Naive thymus-derived CD8-positive, alpha-beta T cell (primary cell): ENCODE results near the gene ALDH7A1. TPM values are rescaled to one million over a fixed set of nuclear protein-coding genes. Genes with fewer than 3 reads are reported as not detected.
A peak's percentile ranks its signal among the peaks of the same experiment; 100 is the strongest.
"Not testable (repeated sequence)": the region's sequence is repeated elsewhere in the genome, so short reads cannot be mapped to it uniquely, and the experiment has no call there.

ENCODE experiments used
- ATAC-seq, 2 donors: fragments of 150-1000 bp; cut with Tn5 transposase in 1 of 2; sonication (Bioruptor Pico), chemical (Tn5 transposase) in 1 of 2; 1 replicate in 1 of 2; 2 replicates in 1 of 2; pipeline ENCODE4 v1.10.0; 2021; ENCODE audit warnings: mild to moderate bottlenecking in 2 of 2, moderate library complexity in 2 of 2
- POLR2A ChIA-PET: fragments of 350-600 bp; sonication (Branson Sonifier 250); formaldehyde crosslinking; loops from one replicate; lab custom pipeline; 2021; ENCODE audit warnings: antibody characterized with exemption; lab: Charles Lee
- DNase-seq, 10 donors: peaks; one replicate each; pipeline versions ENCODE4 v3.0.0 to v3.0.0-alpha.2; 2020 to 2022
- H3K27ac Mint-ChIP-seq, 10 donors: one replicate each; pipeline ENCODE4 v1.8.0; 2020 to 2022; ENCODE audit warnings: mild to moderate bottlenecking in 10 of 10, mixed read lengths in 10 of 10, moderate library complexity in 4 of 10, inconsistent platforms in 1 of 10
- H3K27me3 Mint-ChIP-seq, 5 donors: one replicate each; pipeline ENCODE4 v1.8.0; 2021 to 2022; ENCODE audit warnings: mixed read lengths in 5 of 5
- H3K36me3 Mint-ChIP-seq, 3 donors: one replicate each; pipeline ENCODE4 v1.8.0; 2020 to 2022; ENCODE audit warnings: mixed read lengths in 3 of 3, mild to moderate bottlenecking in 2 of 3, inconsistent platforms in 1 of 3
- H3K4me1 Mint-ChIP-seq, 4 donors: one replicate each; pipeline ENCODE4 v1.8.0; 2021 to 2022; ENCODE audit warnings: mixed read lengths in 4 of 4
- H3K4me3 Mint-ChIP-seq, 10 donors: one replicate each; pipeline ENCODE4 v1.8.0; 2020 to 2022; ENCODE audit warnings: mild to moderate bottlenecking in 10 of 10, mixed read lengths in 10 of 10, moderate library complexity in 6 of 10, inconsistent platforms in 1 of 10
- H3K9me3 Mint-ChIP-seq, 9 donors: one replicate each; pipeline ENCODE4 v1.8.0; 2020 to 2022; ENCODE audit warnings: mixed read lengths in 9 of 9, mild to moderate bottlenecking in 3 of 9, inconsistent platforms in 1 of 9, moderate library complexity in 1 of 9
- polyA plus RNA-seq, 3 donors: library from polyadenylated mRNA; unstranded; fragments of 300-500 nt; fragmentation: Illumina TruSeq; gene quantifications; one replicate each; pipeline ENCODE4 v1.2.3, GENCODE V29; 2021
- total RNA-seq, 8 experiments: library from RNA in 2 of 8; stranded (reverse) in 2 of 8; gene quantifications; one replicate each; pipeline ENCODE4 v1.2.3 and lab custom pipeline; 2021 to 2026

The ALDH7A1 gene
- total and polyA plus RNA-seq, 5 experiments from 2014 or later, result 3.0 to 6.0 (median 5.3) TPM

DNA sequence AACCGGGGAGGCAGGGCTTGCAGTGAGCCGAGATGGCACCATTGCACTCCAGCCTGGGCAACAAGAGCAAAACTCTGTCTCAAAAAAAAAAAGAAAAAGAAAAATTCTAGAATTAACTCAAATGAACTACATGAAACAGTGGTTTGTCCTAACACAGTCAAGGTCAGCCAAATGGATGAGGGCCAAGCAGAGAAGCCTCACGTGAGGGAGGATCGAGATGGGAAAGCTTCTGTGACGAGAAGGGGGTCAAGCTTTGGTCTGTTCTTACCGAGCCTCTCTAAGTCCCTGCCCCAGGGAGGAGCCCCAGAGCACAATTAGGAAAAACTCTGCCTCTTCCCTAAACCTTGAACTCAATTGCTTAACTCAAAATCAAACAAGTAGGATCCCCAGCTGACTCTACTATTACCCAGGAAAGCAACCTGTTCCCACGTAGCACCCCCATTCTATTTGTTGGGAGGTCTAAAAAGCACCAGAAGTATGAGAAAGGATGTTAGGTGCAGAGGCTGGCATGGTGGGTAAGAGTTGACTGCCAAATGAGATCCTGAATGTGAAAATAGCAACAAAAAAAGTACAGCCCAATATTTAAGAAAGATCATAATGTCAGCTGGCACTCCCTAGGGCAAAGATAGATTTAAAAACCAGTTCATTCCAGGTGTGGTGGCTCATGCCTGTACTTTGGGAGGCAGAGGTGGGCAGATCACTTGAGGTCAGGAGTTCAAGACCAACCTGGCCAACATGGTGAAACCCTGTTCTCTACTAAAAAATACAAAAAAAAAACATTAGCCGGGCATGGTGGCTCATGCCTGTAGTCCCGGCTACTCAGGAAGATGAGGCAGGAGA is 7.2 kb downstream of the ALDH7A1 start:
- no peak for DNase-seq
- ATAC-seq, result no peak
- Mint-ChIP-seq H3K27ac (no peak overlapping the region), H3K4me1 (no peaks in the 10 kb centered on the region), H3K36me3 (peaks cover 0 to 5% (median 2%) of the 10 kb centered on the region in 3 donors), H3K27me3 (peaks cover 0 to 5% (median 0%) of the 10 kb centered on the region in 5 donors), H3K9me3 (no peaks in the 10 kb centered on the region), H3K4me3 (no peak overlapping the region)
- POLR2A ChIA-PET, result no interaction called here

DNA sequence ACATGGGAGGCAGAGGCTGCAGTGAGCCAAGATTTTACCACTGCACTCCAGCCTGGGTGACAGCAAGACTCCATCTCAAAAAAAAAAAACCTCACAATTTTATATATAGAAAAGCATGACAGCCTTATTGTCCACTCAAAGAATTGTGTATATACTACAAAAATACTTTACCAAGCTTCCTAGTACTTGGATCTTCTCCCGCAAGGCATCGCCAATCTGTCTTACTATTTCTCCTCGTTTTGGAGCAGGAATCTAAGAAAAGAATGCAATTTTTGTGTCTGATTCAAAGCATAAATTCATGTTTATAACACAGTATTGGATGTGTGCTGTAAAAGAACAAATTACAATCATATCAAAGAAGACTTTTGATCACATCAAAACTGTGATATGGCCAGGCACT is 11.3 kb downstream of the ALDH7A1 start:
- Mint-ChIP-seq H3K4me1 (no peaks in the 10 kb centered on the region), H3K27ac (no peak overlapping the region), H3K36me3 (peaks cover 0 to 10% (median 5%) of the 10 kb centered on the region in 3 donors), H3K4me3 (no peak overlapping the region), H3K9me3 (no peaks in the 10 kb centered on the region), H3K27me3 (peaks cover 0 to 5% (median 0%) of the 10 kb centered on the region in 5 donors)
- DNase-seq (no peak), ATAC-seq (no peak)
- POLR2A ChIA-PET, result no interaction called here

DNA sequence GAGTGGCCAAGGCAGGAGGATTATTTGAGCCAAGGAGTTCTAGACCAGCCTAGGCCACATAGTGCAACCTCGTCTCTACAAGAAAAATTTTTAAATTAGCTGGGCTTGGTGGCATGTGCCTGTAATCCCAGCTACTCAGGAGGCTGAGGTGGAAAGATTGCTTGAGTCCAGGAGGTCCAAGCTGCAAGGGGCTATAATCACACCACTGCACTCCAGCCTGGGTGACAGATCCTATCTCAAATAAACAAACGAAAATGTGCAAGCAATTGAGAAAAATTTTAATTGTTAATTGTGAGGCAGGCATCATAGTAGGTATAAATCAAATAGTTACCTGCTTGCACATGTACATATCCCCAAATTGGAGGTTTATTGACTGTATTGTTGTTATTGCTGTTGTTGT is 15.3 kb downstream of the ALDH7A1 start:
- peaks cover 0 to 10% (median 3%) of the 10 kb centered on the region in 3 donors for H3K36me3 Mint-ChIP-seq
- POLR2A ChIA-PET, result no interaction called here
- no peak overlapping the region for H3K4me3 Mint-ChIP-seq

DNA sequence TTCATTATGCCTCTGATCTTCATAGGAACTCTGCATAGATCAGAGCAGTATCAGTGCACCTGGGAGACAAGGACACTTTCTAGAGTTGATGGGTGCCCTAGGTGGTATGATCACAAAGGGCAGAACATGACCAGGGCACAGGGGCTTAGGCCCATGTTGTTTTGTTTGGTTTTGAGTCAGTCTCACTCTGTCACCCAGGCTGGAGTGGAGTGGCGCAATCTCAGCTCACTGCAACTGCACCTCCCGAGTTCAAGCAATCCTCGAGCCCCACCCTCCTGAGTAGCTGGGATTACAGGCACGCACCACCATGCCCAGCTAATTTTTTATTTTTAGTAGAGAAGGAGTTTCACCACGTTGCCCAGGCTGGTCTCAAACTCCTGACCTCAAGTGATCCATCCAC is 17.6 kb downstream of the ALDH7A1 start:
- DNase-seq (no peak), ATAC-seq (no peak)
- Mint-ChIP-seq H3K4me1 (no peaks in the 10 kb centered on the region), H3K27me3 (no peaks in the 10 kb centered on the region), H3K36me3 (peaks cover 0 to 9% (median 0%) of the 10 kb centered on the region in 3 donors), H3K27ac (no peak overlapping the region), H3K9me3 (no peaks in the 10 kb centered on the region), H3K4me3 (no peak overlapping the region)
- POLR2A ChIA-PET, result no interaction called here

More for the DNA sequence above, 15.3 kb downstream of the ALDH7A1 start:
- H3K4me1 Mint-ChIP-seq, result no peaks in the 10 kb centered on the region
- DNase-seq, result no peak
- H3K27ac Mint-ChIP-seq, result no peak overlapping the region
- no peaks in the 10 kb centered on the region for H3K9me3 Mint-ChIP-seq
- H3K27me3 Mint-ChIP-seq, result peaks cover 0 to 2% (median 0%) of the 10 kb centered on the region in 5 donors
- ATAC-seq, result no peak

DNA sequence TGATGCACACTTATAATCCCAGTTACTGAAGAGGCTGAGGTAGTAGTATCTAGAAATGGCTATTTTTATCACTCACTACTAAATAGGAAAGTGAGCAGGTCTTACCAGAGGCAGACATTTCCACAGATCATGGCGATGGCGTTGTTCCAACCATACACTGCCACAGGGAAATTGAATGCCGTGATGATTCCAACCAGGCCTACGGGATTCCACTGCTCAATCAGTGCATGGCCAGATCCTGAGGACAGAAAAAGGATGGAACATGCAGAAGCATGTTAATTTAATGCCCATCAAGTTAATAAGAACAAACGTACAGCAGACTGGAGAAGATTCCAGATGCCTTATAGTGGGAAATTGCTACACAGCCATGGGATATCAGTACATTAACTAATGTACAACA is 18.0 kb downstream of the ALDH7A1 start:
- Mint-ChIP-seq H3K4me3 (no peak overlapping the region), H3K27ac (no peak overlapping the region), H3K27me3 (no peaks in the 10 kb centered on the region), H3K36me3 (peaks cover 0 to 9% (median 0%) of the 10 kb centered on the region in 3 donors), H3K4me1 (no peaks in the 10 kb centered on the region), H3K9me3 (no peaks in the 10 kb centered on the region)
- DNase-seq, result no peak
- ATAC-seq, result no peak
- POLR2A ChIA-PET, result no interaction called here

DNA sequence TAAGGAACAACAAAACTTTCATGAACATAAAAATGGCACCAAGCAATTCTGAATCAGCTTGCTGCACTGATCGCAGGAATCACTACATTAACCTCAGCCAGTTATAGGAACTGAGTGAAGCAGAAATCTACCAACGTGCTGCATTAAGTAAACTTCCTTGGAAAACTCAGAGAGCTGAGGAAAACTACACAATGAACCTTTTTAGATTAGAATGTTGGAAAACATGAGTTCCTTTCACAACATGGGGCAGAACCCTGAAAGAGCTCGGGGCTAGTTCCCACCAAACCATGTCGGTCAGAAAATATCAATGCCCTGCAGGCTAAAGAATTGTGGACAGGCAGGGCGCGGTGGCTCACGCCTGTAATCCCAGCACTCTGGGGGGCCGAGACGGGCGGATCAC is 19.4 kb downstream of the ALDH7A1 start:
- no peak for DNase-seq
- H3K36me3 Mint-ChIP-seq, result peaks cover 0 to 2% (median 0%) of the 10 kb centered on the region in 3 donors
- no peaks in the 10 kb centered on the region for H3K27me3 Mint-ChIP-seq
- no peak overlapping the region for H3K4me3 Mint-ChIP-seq
- H3K4me1 Mint-ChIP-seq, result no peaks in the 10 kb centered on the region
- no peaks in the 10 kb centered on the region for H3K9me3 Mint-ChIP-seq
- POLR2A ChIA-PET, result no interaction called here
- H3K27ac Mint-ChIP-seq, result no peak overlapping the region
- no peak for ATAC-seq

DNA sequence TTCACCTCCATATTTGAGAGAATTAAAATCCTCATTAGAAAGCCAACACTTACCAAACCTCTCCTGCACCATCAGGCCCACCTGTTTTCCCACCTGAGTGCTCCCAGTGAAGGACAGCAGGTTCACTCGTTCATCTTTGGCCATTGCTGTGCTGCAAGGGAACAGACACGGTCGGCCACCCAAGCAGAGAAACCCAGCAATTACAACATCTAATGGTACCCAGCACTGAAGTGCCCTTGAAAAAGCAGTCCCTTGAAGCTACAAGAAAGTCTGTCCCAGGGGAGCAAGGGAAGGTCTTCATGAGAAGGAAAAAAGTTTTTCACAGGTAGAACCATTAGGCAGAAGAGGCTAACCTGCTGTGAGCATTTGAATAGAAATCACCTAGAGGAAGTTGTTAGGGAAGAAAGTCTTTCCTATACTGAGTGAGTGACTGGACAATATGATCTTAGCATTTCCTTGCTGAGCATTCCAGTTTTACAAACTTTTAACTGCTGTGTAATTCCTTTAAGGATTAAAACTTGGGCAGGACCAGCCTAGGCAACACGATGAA is 26.7 kb downstream of the ALDH7A1 start:
- DNase-seq (no peak), ATAC-seq (no peak)
- H3K27me3 Mint-ChIP-seq, result no peaks in the 10 kb centered on the region
- H3K36me3 Mint-ChIP-seq, result no peaks in the 10 kb centered on the region
- H3K4me3 Mint-ChIP-seq, result no peak overlapping the region
- H3K9me3 Mint-ChIP-seq, result no peaks in the 10 kb centered on the region
- H3K4me1 Mint-ChIP-seq, result no peaks in the 10 kb centered on the region
- no peak overlapping the region for H3K27ac Mint-ChIP-seq
- POLR2A ChIA-PET, result no interaction called here

DNA sequence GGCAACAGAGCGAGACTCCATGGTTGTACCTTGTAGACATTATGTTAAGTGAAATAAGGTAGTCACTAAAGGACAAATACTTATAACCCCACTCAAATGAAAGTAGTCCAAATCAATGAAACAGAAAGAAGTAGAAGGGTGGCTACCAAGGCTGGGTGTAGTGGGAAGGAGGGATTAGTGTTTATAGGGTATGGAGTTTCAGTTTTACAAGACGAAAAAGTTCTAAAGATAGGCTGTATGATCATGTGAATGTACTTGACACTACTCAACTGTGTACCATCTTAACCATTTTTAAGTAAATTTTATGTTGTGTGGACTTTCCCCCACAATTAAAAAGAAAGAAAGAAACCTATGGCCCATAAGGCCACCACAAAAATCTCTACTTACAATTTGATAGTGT is 32.2 kb downstream of the ALDH7A1 start:
- Mint-ChIP-seq H3K9me3 (no peaks in the 10 kb centered on the region), H3K27ac (no peak overlapping the region), H3K27me3 (no peaks in the 10 kb centered on the region), H3K36me3 (no peaks in the 10 kb centered on the region), H3K4me1 (no peaks in the 10 kb centered on the region), H3K4me3 (no peak overlapping the region)
- POLR2A ChIA-PET, result no interaction called here
- ATAC-seq, result no peak
- DNase-seq, result no peak

DNA sequence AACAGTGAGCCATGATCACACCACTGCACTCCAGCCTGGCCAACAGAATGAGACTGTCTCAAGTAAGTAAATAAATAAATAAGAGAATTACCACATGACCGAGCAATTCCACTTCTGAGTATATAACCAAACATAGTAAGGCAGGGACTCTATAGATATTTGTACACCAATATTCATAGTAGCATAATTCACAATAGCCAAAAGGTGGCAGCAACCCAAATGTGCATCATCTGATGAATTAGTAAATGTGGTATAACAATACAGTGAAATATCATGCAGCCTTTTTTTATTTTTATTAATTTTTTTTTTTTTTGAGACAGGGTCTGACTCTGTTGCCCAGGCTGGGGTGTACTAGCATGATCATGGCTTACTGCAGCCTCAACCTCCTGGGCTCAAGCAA is 33.1 kb downstream of the ALDH7A1 start:
- POLR2A ChIA-PET, result no interaction called here
- Mint-ChIP-seq H3K27ac (no peak overlapping the region), H3K9me3 (no peaks in the 10 kb centered on the region), H3K27me3 (no peaks in the 10 kb centered on the region), H3K36me3 (no peaks in the 10 kb centered on the region), H3K4me3 (no peak overlapping the region), H3K4me1 (no peaks in the 10 kb centered on the region)
- no peak for ATAC-seq
- DNase-seq, result no peak

DNA sequence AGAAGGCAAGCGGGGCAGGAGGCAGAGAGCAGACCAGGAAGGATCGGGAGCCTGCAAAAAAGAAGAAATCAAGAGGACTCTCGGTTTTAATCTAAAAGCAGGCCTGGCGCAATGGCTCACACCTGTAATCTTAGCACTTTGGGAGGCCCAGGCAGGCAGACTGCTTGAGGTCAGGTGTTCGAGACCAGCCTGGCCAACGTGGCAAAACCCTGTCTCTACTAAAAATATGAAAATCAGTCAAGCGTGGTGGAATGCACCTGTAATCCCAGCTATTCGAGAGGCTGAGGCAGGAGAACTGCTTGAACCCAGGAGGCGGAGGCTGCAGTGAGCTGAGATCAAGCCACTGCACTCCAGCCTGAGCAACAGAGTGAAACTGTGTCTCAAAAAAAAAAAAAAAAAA is 39.9 kb downstream of the ALDH7A1 start:
- DNase-seq, H3K36me3 Mint-ChIP-seq, ATAC-seq, H3K4me1 Mint-ChIP-seq, H3K9me3 Mint-ChIP-seq, H3K27me3 Mint-ChIP-seq, H3K4me3 Mint-ChIP-seq, POLR2A ChIA-PET: not testable (repeated sequence)
- H3K27ac Mint-ChIP-seq, result peak overlapping the region in 1 of 10 donors; percentile 39

DNA sequence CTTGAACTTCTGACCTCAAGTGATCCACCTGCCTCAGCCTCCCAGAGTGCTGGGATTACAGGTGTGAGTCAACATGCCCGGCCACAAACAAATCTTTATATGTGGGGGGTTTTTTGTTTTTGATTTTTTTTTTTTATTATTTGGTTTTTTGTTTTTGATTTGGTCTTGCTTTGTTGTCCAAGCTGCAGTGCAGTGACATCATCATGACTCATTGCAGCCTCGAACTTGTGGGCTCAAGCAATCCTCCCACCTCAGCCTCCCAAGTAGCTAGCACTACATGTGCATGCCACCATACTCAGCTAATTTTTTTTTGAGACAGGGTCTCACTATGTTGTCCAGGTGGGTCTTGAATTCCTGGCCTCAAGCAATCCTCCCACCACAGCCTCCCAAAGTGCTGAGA is 42.4 kb downstream of the ALDH7A1 start:
- H3K27me3 Mint-ChIP-seq, result no peaks in the 10 kb centered on the region
- POLR2A ChIA-PET, result no interaction called here
- no peak overlapping the region for H3K4me3 Mint-ChIP-seq
- no peak for DNase-seq
- H3K4me1 Mint-ChIP-seq, result no peaks in the 10 kb centered on the region
- H3K36me3 Mint-ChIP-seq, result peaks cover 0 to 4% (median 3%) of the 10 kb centered on the region in 3 donors
- no peak overlapping the region for H3K27ac Mint-ChIP-seq
- ATAC-seq, result no peak
- no peaks in the 10 kb centered on the region for H3K9me3 Mint-ChIP-seq

DNA sequence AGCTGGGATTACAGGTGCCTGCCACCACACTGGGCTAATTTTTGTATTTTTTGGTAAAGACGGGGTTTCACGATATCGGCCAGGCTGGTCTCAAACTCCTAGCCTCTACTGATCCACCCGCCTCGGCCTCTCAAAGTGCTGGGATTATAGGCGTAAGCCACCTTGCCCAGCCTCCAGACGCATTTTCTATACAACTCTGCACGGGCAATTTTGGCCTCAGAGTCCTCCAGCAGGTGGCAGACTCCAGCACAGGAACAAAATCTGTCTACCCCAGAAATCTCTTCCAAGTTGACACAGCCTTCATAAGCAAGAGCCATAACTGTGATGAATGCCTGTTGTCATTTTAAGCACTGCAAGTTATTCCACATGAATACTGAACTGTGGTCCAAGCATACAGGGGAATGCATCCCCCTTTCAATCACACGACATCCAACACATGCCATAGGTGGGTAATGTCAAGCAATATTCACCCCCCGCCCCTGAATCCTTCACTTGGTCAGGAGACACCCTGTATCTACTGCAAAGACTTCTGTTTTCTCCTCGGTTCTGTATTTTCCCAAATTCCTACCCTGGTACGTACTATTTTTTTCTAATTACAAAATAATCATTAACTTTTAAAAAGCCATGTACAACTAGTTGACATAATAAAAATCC is 50.8 kb downstream of the ALDH7A1 start:
- peak in 5 of 10 donors; percentile 15 to 32 (median 29) for DNase-seq
- POLR2A ChIA-PET, result interaction anchor here (0.7 kb wide), 2 partner anchors 50 to 200 kb away, joined by 3 to 5 read pairs; no protein-coding TSS in a partner anchor
- Mint-ChIP-seq H3K4me3 (no peak overlapping the region), H3K36me3 (no peaks in the 10 kb centered on the region), H3K4me1 (no peaks in the 10 kb centered on the region), H3K9me3 (no peaks in the 10 kb centered on the region), H3K27ac (peak overlapping the region in 1 of 10 donors; percentile 4), H3K27me3 (no peaks in the 10 kb centered on the region)
- peak in 1 of 2 donors; percentile 37 for ATAC-seq

DNA sequence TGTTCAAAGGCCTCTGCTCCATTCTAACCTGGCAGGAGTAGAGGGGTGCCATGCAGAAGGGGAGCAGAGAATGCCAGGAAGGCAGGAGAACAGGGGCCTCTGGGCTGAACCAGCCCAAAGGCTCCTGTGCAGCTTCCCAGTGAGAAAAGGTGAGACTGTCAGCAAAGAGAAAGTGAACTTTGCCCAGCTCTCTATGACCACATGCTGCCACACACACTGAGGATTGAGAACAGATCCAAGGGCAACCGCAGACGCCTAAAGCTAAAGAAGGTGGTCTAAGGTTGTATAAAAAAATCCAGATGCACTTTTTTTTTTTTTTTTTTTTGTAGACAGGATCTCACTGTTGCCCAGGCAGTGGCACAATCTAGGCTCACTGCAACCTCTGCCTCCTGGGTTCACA is 51.4 kb downstream of the ALDH7A1 start:
- Mint-ChIP-seq H3K27me3 (no peaks in the 10 kb centered on the region), H3K27ac (no peak overlapping the region), H3K36me3 (no peaks in the 10 kb centered on the region), H3K4me1 (peaks cover 0 to 3% (median 0%) of the 10 kb centered on the region in 4 donors), H3K4me3 (no peak overlapping the region), H3K9me3 (no peaks in the 10 kb centered on the region)
- no peak for ATAC-seq
- POLR2A ChIA-PET, result interaction anchor here (0.7 kb wide), 2 partner anchors 51 to 200 kb away, joined by 3 to 5 read pairs; no protein-coding TSS in a partner anchor
- no peak for DNase-seq
